MM.1S (cell line): Measurements from ENCODE around the gene PLEKHG1.

ENCODE experiments used
- DNase-seq: peaks from one replicate; pipeline ENCODE4 v3.0.0-alpha.2; 2015
- H2AFZ ChIP-seq: fragments of 300-600 bp; sonication (generic); 2 replicates; pipeline ENCODE4 v1.6.0; 2016; ENCODE audit warnings: antibody characterized with exemption, low read length
- H3F3A ChIP-seq: fragments of 300-600 bp; sonication (generic); 2 replicates; pipeline ENCODE4 v1.6.1; 2016; ENCODE audit warnings: mild to moderate bottlenecking, antibody characterized with exemption, low read length, moderate library complexity, mixed read lengths; ENCODE audit not compliant: insufficient read depth
- H3K27ac ChIP-seq: fragments of 300-600 bp; sonication (generic); 2 replicates; pipeline ENCODE4 v1.5.1; 2016; ENCODE audit warnings: mild to moderate bottlenecking, low read length
- H3K27me3 ChIP-seq: fragments of 300-600 bp; sonication (generic); replicated peaks from 2 replicates; pipeline ENCODE4 v1.6.0; 2016; ENCODE audit warnings: low read length; ENCODE audit not compliant: insufficient read depth
- H3K36me3 ChIP-seq: fragments of 300-600 bp; sonication (generic); replicated peaks from 2 replicates; pipeline ENCODE4 v1.6.1; 2016; ENCODE audit warnings: mild to moderate bottlenecking, low read length, mixed read lengths; ENCODE audit not compliant: insufficient read depth
- H3K4me1 ChIP-seq: fragments of 300-600 bp; sonication (generic); 2 replicates; pipeline ENCODE4 v1.6.1; 2016; ENCODE audit warnings: low read length, mixed read lengths
- H3K4me2 ChIP-seq: fragments of 300-600 bp; sonication (generic); 2 replicates; pipeline ENCODE4 v1.6.0; 2016; ENCODE audit warnings: low read depth, low read length
- H3K4me3 ChIP-seq: fragments of 300-600 bp; sonication (generic); 2 replicates; pipeline ENCODE4 v1.5.1; 2016; ENCODE audit warnings: low read length, mixed read lengths
- H3K79me2 ChIP-seq: fragments of 300-600 bp; sonication (generic); 2 replicates; pipeline ENCODE4 v1.6.1; 2016; ENCODE audit warnings: mixed run types, low read length, mixed read lengths
- H3K9ac ChIP-seq: fragments of 300-600 bp; sonication (generic); 2 replicates; pipeline ENCODE4 v1.6.1; 2016; ENCODE audit warnings: low read length, mixed read lengths
- H3K9me2 ChIP-seq: fragments of 300-600 bp; sonication (generic); replicated peaks from 2 replicates; pipeline ENCODE4 v1.6.1; 2016; ENCODE audit warnings: mild to moderate bottlenecking, low read length, mixed read lengths; ENCODE audit not compliant: insufficient read depth
- H3K9me3 ChIP-seq: fragments of 300-600 bp; sonication (generic); replicated peaks from 2 replicates; pipeline ENCODE4 v1.6.1; 2016; ENCODE audit warnings: mild to moderate bottlenecking, low read length, mixed read lengths; ENCODE audit not compliant: insufficient read depth
- H4K20me1 ChIP-seq: fragments of 300-600 bp; sonication (generic); 2 replicates; pipeline ENCODE4 v1.6.1; 2016; ENCODE audit warnings: mild to moderate bottlenecking, low read length, moderate library complexity, mixed read lengths; ENCODE audit not compliant: insufficient read depth
- CTCF ChIP-seq: fragments of 300-600 bp; sonication (generic); IDR thresholded peaks from 2 replicates; pipeline ENCODE4 v1.5.1; 2016; ENCODE audit warnings: antibody characterized with exemption, low read length, mixed read lengths
- EZH2 ChIP-seq: fragments of 300-600 bp; sonication (generic); optimal IDR thresholded peaks from 2 replicates; pipeline ENCODE3; 2017; ENCODE audit warnings: low read depth, mild to moderate bottlenecking, antibody characterized with exemption, low read length, mixed read lengths
- EZH2phosphoT487 ChIP-seq: fragments of 300-600 bp; sonication (generic); IDR thresholded peaks from 2 replicates; pipeline ENCODE4 v1.6.1; 2018; ENCODE audit warnings: antibody characterized with exemption, low read length

PLEKHG1 gene

GRCh38 chr6:150566486-150566885, 33.2 kb upstream of the PLEKHG1 start:
- Histone ChIP-seq H3K9me3 (no peaks in the 10 kb centered on the region), H3K36me3 (no peaks in the 10 kb centered on the region), H3K4me3 (no peak overlapping the region), H3K79me2 (no peaks in the 10 kb centered on the region), H4K20me1 (no peaks in the 10 kb centered on the region), H3F3A (no peaks in the 10 kb centered on the region), H3K9ac (no peak overlapping the region), H3K27me3 (no peaks in the 10 kb centered on the region), H2AFZ (no peak overlapping the region), H3K4me2 (no peak overlapping the region), H3K27ac (no peak overlapping the region), H3K4me1 (no peaks in the 10 kb centered on the region), H3K9me2 (no peaks in the 10 kb centered on the region)
- DNase-seq = no peak
- TF ChIP-seq EZH2 (no peak), EZH2phosphoT487 (no peak), CTCF (no peak)

DNA sequence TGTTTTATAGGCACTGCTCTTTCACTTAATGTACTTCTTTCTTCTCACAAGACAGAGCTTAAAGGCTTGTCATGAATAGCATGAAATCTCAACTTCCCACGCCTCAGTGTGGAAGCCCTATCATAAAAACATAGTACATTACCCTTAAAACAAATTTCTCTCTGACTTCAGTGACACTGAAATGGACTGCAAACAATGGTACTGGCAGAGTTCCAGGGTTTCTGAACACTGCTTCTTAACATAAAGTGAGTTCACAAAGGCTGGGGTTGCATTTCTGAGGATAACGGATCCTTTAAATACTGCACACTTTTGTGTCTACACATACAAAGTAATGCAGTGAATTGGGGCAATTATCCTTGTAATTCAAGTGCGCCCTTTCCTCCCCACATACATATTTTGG, 32.3 kb upstream of the PLEKHG1 start:
- H3K79me2 ChIP-seq = no peaks in the 10 kb centered on the region
- no peaks in the 10 kb centered on the region for H3K4me1 ChIP-seq
- no peak overlapping the region for H2AFZ ChIP-seq
- H4K20me1 ChIP-seq = no peaks in the 10 kb centered on the region
- H3K9me3 ChIP-seq = no peaks in the 10 kb centered on the region
- H3K9ac ChIP-seq = no peak overlapping the region
- no peak overlapping the region for H3K4me3 ChIP-seq
- no peak for TF ChIP-seq EZH2phosphoT487
- TF ChIP-seq EZH2 = no peak
- TF ChIP-seq CTCF = no peak
- H3K4me2 ChIP-seq = no peak overlapping the region
- no peaks in the 10 kb centered on the region for H3K27me3 ChIP-seq
- H3K36me3 ChIP-seq = no peaks in the 10 kb centered on the region
- H3F3A ChIP-seq = no peaks in the 10 kb centered on the region
- H3K9me2 ChIP-seq = no peaks in the 10 kb centered on the region
- DNase-seq = no peak
- H3K27ac ChIP-seq = no peak overlapping the region

DNA sequence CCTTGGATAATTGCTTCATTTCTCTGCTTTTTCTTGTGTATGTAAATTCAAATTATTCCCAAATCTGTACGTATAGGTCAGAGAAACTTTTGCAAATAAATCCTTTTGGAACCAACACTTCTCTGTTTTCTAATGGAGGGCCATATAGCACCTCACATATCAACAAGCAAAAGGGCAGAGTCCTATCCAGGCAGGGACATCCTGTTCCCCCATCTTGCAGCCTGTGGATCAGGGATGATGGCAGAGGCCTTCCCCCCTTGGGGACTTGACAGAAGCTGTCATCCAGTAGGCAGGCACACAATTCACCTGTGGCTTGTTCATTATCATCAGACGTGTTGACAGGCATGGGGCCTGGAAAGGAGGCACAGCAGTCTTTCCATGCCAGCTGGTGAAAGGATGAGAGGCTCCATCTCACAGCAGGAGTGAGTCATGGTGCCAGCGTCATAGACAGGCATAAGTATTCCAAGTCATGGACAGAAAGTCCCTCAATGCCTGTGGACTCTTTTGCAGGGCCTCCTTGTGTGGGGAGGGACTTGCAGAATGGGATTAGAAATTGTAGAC, 31.8 kb upstream of the PLEKHG1 start:
- Histone ChIP-seq H3K27me3 (no peaks in the 10 kb centered on the region), H3K9me2 (no peaks in the 10 kb centered on the region), H3K9ac (no peak overlapping the region), H2AFZ (no peak overlapping the region), H3K9me3 (no peaks in the 10 kb centered on the region), H3K4me3 (no peak overlapping the region), H4K20me1 (no peaks in the 10 kb centered on the region), H3K36me3 (no peaks in the 10 kb centered on the region), H3K4me2 (no peak overlapping the region), H3K79me2 (no peaks in the 10 kb centered on the region), H3K27ac (no peak overlapping the region), H3F3A (no peaks in the 10 kb centered on the region), H3K4me1 (no peaks in the 10 kb centered on the region)
- TF ChIP-seq EZH2 = no peak
- TF ChIP-seq EZH2phosphoT487 = no peak
- TF ChIP-seq CTCF = no peak
- no peak for DNase-seq
